K562 (cell line): ENCODE results near the gene C17orf75. TPM values are rescaled to one million over a fixed set of nuclear protein-coding genes. Genes with fewer than 3 reads are reported as not detected.

Experiments
- CBX3 ChIP-seq, 2 experiments: IDR thresholded peaks; 1 replicate in 1 of 2; 2 replicates in 1 of 2; pipeline ENCODE4 v1.6.1; 2012; ENCODE audit warnings: inconsistent platforms in 2 of 2, low read length in 2 of 2, borderline replicate concordance in 1 of 2, control low read depth in 1 of 2
- CEBPG ChIP-seq, 3 experiments: fragments of 200-800 bp in 1 of 3; sonication (Bioruptor generic) in 1 of 3; sonication (generic) in 1 of 3; formaldehyde crosslinking in 1 of 3; IDR thresholded peaks in 2 of 3; conservative IDR thresholded peaks in 1 of 3; 2 replicates each; pipeline versions ENCODE4 v1.6.1 to v1.8.0; 2016 to 2022; ENCODE audit warnings: missing compliant biosample characterization in 2 of 3, missing genetic modification characterization in 2 of 3, mild to moderate bottlenecking in 1 of 3, missing genetic modification reagents in 1 of 3
- CREB3L1 ChIP-seq: fragments of 450-650 bp; IDR thresholded peaks from 2 replicates; pipeline ENCODE4 v1.6.1; 2014; ENCODE audit warnings: low read depth, mild to moderate bottlenecking, moderate library complexity, borderline replicate concordance
- CTCFL ChIP-seq: IDR thresholded peaks from 2 replicates; pipeline ENCODE4 v1.6.1; 2011; ENCODE audit warnings: borderline replicate concordance, low read depth, mild to moderate bottlenecking, moderate library complexity, low read length; ENCODE audit not compliant: insufficient read depth, poor library complexity, severe bottlenecking
- GABPB1 ChIP-seq: sonication (generic); formaldehyde crosslinking; IDR thresholded peaks from 2 replicates; pipeline ENCODE4 v1.8.0; 2022; ENCODE audit warnings: mild to moderate bottlenecking, missing genetic modification reagents
- MCM2 ChIP-seq: fragments of 450-650 bp; IDR thresholded peaks from 2 replicates; pipeline ENCODE4 v1.6.1; 2017; ENCODE audit warnings: low read depth, mild to moderate bottlenecking
- MYBL2 ChIP-seq, 2 experiments: fragments of 450-650 bp in 1 of 2; sonication (generic) in 1 of 2; formaldehyde crosslinking in 1 of 2; IDR thresholded peaks; 2 replicates each; pipeline versions ENCODE4 v1.6.1 to v1.8.1; 2017 to 2022; ENCODE audit warnings: borderline replicate concordance in 1 of 2, inconsistent platforms in 1 of 2, low read depth in 1 of 2, mild to moderate bottlenecking in 1 of 2, missing genetic modification reagents in 1 of 2, moderate library complexity in 1 of 2
- WHSC1 ChIP-seq: IDR thresholded peaks from one replicate; pipeline ENCODE4 v1.6.1; 2012; ENCODE audit warnings: low read length, control low read depth, inconsistent platforms
- XRCC5 ChIP-seq: fragments of 200-400 bp; formaldehyde crosslinking; IDR thresholded peaks from 2 replicates; pipeline ENCODE4 v1.6.1; 2017; ENCODE audit warnings: low read depth, mild to moderate bottlenecking, low read length
- ZNF232 ChIP-seq: sonication (generic); formaldehyde crosslinking; IDR thresholded peaks from 2 replicates; pipeline ENCODE4 v1.8.0; 2022; ENCODE audit warnings: mild to moderate bottlenecking, missing genetic modification reagents
- polyA plus RNA-seq, 8 experiments: library from polyadenylated mRNA; depleted of rRNA in 4 of 8; stranded (reverse) in 5 of 8; unstranded in 3 of 8; fragments of >200 nt; fragmentation: Nextera tagmentation in 2 of 8; fragmentation: Illumina TruSeq in 1 of 8; extraction: Ambion mirVana in 2 of 8; extraction: Trizol in 1 of 8; gene quantifications; 2 replicates each; pipeline versions ENCODE4 v1.2.1 to v1.2.3, GENCODE V29; 2011 to 2014; ENCODE audit warnings: inconsistent platforms in 1 of 8, missing spikeins in 1 of 8
- total RNA-seq, 7 experiments: library from RNA; depleted of rRNA in 6 of 7; stranded (reverse); fragments of >200 nt in 6 of 7; fragmentation: Illumina TruSeq in 2 of 7; extraction: Trizol in 2 of 7; gene quantifications; 2 replicates each; pipeline versions ENCODE4 v1.2.1 to v1.2.3, GENCODE V29; 2011 to 2021; ENCODE audit warnings: low replicate concordance in 1 of 7

The C17orf75 gene
- total and polyA plus RNA-seq, 9 of the 15 experiments (the other 6 are each of a cell fraction or from before 2014, with no cell fraction given), result 15.5 to 55.7 (median 18.5) TPM

- TF ChIP-seq CREB3L1 (no peak), CEBPG (CRISPR knock-in tag; IDR thresholded peaks at IDR 0.05) (no peak), CEBPG (tag; conservative IDR thresholded peaks at IDR 0.05 in 1 of 2, IDR thresholded peaks at IDR 0.05 in 1 of 2) (no peak), CBX3 (IDR thresholded peaks at IDR 0.05; ENCODE audit: borderline replicate concordance in 1 of 2, low read length in 2 of 2) (no peak), MCM2 (no peak), ZNF232 (no peak), GABPB1 (CRISPR knock-in tag) (no peak), WHSC1 (no peak), CTCFL (no peak), MYBL2 (IDR thresholded peaks at IDR 0.05; ENCODE audit: low read depth) (no peak), MYBL2 (CRISPR knock-in tag; IDR thresholded peaks at IDR 0.05; ENCODE audit: borderline replicate concordance) (no peak), XRCC5 (no peak)
Measured at GRCh38 chr17:32314636-32315035, 27.3 kb downstream of the C17orf75 start (continued).
